Ramos (cell line): ENCODE results near the gene PTPRN.
"Not testable (repeated sequence)": the region's sequence is repeated elsewhere in the genome, so short reads cannot be mapped to it uniquely, and the experiment has no call there.

Experiments used
- in situ Hi-C: fragments of 300-500 bp; cut with MboI; formaldehyde crosslinking; loops from one replicate; pipeline ENCODE4 v1.14.3; 2022; ENCODE audit warnings: low sequenced_read_pairs; ENCODE audit not compliant: unreplicated experiment

The PTPRN gene

DNA sequence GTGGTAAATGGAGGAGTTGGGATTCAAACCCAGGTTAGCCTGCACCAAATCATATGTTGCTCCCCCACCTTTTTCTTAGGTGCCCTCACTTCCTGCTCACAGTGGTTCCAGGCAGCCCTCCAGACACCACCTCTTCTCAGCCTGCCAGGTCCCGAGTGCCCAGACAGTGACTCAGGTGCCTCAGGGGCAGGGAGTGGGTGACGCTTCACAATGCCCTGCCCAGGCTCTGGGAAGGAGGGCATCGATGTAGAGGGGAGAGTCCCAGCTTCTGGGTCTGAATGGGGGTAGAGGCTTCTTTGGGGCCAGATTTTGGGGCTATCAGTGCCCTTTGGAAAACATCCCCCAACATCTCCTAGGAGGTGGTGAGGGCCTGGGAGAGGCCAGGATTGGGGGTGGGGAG lies 35.3 kb downstream of the PTPRN start:
- in situ Hi-C loops = no loop called here

DNA sequence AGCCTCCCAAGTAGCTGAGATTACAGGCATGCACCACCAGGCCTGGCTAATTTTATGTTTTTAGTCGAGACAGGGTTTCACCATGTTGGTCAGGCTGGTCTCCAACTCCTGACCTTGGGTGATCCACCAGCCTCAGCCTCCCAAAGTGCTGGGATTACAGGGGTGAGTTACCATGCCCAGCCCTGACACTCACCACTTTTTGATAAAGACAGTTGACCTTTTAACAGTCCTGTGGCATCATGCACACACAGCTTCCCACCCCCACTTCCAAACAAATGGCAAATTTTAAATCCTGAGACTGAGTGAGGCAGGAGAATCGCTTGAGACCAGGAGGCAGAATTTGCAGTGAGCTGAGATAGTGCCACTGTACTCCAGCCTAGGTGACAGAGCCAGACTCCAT lies 36.2 kb downstream of the PTPRN start:
- in situ Hi-C loops = no loop called here

DNA sequence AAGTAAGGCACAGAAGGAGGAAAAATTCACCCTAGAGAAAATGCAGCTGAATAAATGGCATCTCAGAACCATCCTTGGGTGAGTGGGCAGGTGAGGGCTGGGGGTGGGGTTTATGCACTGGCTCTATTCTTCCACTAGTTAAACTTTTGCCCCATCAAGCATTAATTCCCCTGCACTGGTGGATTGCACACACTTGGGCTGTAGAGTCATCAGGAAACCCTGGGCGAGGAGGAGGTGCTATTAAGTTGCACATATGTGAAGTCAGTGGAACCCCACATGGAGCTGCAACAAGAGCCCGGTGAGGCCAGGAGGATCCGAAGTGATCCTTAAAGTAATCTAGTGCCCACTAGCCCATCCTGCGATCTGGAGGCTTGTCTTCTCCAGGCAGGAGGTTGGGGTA lies 36.8 kb downstream of the PTPRN start:
- in situ Hi-C loops = no loop called here

DNA sequence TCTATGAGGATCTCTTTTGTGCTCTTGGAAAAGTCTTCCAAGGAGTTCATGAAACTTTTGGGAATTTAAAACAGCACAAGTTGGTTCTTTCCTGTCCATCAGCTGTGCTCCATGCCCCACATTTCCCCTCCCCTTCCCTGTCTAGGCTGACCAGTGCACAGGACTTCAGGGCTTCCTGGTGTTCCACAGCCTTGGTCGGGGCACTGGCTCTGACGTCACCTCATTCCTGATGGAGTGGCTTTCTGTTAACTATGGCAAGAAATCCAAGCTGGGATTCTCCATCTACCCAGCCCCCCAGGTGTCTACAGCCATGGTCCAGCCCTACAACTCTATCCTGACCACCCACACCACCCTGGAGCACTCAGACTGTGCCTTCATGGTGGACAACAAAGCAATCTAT lies 38.2 kb downstream of the PTPRN start:
- in situ Hi-C loops = no loop called here

DNA sequence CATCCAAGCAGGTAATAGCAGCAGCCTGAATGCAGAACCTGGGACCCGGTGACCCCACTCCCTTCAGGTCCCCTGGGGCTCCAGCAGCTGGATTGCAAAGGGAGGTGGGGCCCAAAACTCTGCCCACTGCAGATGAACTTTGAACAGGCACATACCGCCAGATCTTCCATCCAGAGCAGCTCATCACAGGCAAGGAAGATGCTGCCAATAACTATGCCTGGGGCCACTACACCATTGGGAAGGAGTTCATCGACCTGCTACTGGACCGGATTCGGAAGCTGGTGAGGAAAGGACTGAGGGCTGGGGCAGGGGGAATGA lies 39.2 kb downstream of the PTPRN start:
- in situ Hi-C loops = no loop called here

DNA sequence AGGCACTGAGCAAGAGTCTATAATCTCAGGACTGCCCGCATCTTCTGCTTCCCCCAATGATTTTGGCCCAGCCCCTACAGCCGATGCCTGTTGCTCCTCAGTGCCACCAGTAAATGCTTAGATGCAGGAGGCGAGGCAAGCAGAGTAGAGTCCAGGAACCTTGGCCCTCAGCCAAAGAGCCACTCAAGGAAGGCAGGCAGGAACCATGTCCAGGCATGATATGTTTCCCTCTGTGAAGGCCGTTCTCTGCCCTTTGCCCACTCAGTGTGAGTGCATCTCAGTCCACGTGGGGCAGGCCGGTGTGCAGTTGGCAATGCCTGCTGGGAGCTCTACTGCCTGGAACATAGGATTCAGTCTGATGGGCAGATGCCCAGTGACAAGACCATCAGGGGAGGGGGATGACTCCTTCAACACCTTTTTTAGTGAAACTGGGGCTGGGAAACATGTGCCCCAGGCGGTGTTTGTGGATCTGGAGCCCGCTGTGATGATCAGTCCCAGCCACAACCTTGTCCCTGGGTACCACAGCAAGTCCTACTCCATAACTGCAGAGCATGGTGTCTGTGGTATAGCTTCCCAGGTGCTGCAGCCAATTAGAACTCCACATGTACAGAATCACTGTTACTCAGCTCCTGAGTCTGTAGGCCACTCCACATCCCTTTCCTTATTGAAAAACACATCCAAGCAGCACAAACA lies 39.7 kb downstream of the PTPRN start:
- in situ Hi-C loops = no loop called here

DNA sequence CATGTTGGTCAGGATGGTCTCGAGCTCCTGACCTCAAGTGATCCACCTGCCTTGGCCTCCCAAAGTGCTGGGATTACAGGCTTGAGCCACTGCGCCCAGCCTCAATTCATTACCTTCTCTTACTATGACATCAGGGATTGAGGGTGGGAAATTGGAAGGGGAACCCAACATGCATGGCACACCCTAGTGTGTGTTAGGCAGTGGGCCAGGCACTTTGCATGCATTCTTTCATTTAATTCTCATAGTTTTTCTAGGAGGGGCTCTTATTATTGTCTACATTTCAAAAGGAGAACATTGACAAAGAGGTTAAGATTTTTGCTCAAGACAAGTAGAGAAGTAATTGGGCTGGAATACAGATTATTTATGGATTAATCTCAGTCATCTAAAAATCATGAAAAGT lies 40.9 kb downstream of the PTPRN start:
- in situ Hi-C loops = no loop called here

DNA sequence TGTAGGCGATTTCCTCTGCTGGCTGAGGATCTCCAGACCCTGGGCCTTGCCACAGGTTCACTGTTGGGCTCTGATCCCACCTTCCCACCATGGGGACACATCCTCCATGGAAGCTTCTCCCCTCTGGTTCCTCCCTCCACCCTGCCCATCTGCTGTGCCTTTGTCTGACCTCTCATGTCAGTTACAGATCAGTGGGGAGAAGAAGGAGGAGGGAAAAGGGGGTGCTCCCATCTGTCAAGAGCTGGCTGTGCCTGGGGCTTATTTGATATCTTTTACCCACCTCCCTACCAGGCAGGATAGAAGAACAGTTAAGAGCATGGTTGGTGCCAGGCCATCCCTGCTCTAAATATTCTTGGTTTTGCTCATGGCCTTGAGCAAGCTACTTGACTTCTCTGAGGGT lies 42.3 kb downstream of the PTPRN start:
- in situ Hi-C loops = no loop called here

DNA sequence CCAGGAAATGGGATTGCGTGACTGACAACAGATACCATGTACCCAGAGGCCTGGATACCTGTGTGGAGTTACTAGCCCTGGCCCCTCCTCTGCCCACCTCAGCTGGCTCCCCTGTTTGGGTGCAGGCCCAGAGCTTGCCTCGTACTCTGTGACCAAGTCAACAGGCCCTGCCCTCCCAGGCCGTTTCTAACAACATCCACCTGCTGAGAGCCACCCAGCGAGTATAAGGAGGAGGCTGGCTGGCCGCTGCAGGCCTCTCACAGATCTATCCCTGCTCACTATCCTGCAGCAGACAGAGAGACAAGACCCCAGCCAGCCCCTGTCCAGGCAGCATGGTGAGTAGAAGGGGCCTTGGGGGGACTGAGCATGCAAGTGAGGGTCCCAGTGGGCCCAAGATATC lies 43.0 kb downstream of the PTPRN start:
- in situ Hi-C loops = no loop called here

DNA sequence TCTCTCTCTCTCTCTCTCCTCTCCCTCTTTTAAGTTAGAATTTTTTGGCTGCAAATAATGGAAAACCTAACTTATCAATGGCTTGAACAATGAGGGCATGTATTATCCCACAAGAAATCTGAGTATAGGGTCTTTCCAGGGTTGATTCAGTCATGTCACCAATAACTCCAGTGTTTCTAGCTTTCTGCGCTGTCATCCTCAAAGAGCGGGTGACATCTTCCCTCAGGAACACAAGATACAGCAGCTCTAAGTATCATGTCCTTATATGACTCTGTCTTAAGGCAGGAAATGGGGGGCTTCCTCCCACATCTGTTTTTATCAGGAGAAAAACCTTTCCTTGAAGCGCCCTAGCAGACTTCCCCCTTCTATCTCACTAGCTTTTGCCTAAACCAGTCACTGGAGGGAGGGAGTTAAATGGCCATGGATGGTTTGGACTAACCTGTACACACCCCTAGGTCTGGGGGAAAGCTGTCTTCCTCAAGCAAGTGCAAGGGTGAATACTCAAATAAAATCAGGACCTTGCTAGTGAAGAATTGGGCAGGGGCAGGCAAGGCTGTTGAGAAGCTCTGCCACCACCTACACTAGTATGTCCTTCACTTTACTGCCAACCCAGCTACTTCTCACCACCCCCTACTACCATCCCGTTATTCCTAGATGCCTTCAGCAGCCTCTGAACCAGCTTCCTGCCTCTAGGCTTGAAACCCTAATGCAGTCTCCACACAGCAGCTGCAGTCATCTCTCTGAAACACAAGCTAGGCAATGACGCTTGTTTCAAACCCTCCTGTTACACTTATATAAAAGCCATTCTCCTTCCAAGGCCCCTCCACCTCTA lies 48.0 kb downstream of the PTPRN start:
- in situ Hi-C loops = no loop called here

DNA sequence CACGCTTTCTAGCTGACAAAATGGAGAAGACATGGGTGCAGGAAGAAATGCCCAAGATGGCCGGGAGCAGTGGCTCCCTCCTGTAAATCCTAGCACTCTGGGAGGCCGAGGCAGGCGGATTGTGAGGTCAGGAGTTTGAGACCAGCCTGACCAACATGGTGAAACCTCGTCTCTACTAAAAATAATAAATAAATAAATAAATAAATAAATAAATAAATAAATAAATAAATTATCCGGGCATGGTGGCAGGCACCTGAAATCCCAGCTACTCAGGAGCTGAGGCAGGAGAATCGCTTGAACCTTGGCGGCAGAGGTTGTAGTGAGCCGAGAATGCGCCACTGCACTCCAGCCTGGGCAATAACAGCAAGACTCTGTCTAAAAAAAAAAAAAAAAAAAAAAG lies 50.3 kb downstream of the PTPRN start:
- in situ Hi-C loops = not testable (repeated sequence)

DNA sequence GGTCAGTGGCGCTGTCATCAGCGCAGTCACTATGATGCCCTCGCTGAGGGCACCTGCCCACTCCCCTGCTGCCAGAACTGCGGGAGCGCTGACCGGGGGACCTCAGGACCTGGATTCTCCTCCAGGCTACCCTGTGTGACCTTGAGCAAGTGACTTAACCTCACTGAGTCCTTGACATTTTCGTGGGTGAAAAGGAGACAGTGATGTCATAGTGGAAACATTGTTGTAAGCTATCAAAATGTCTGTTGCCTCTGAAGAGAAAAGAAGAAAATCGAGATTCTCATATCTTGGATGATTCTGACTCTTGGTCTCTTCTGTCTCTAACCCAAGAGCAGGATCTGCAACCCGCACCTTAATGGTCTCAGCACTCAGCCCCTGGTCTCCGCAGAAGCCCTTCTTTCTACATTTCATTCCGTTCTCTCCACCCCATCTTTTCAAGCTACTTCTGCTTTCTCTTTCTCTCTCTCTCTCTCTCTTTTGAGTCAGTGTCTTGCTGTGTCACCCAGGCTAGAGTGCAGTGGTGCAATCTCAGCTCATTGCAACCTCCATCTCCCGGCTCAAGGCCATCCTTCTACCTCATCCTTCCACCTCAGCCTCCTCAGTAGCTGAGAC lies 54.5 kb downstream of the PTPRN start:
- in situ Hi-C loops = no loop called here

DNA sequence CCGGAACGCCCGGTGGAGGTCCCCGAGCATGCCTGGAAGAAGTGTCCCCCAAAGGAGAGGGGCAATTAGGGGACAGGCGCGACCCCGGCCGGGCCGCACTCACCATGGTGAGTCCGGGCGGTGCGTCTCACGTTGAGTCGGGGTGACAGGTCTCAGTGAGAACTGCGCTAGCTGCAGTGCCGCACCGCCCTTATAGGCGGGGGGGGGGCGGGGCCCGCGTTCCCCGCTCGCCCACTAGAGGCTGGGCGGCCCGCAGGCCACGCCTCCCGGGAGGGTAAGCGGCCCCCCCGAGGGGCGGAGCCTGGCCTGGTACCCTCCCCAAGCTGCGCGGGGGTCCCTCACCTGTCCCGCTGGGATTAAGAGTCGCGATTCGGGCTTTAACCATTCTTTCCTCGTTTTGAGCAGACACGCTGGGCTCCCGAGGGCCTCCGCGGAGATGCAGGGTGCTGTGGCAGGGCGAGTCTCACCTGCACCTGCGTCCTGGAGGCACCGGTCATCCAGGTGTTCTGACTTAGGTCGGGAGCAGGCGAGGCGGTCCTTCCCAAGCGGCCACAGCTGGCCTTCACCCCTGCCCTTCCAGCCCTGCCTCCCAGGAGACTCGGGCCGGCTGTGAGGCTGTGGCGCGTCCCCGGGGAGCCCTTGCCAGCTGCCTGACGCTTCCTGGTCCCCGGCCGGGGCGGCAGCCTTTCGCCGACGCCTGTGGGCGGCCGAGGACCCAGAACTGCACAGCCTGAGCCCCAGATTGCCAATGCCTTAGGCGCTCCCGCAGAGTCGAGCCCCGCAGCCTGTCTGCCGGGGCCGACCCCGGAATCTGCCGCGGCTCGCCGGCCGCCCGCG lies 55.2 kb downstream of the PTPRN start, which contains the start of gene TUBA4A:
TUBA4A (minus strand) TSS at position 166 of the 837 bp plus-strand sequence; CDS start at position 106, 60 bp downstream.
- in situ Hi-C loops = no loop called here

DNA sequence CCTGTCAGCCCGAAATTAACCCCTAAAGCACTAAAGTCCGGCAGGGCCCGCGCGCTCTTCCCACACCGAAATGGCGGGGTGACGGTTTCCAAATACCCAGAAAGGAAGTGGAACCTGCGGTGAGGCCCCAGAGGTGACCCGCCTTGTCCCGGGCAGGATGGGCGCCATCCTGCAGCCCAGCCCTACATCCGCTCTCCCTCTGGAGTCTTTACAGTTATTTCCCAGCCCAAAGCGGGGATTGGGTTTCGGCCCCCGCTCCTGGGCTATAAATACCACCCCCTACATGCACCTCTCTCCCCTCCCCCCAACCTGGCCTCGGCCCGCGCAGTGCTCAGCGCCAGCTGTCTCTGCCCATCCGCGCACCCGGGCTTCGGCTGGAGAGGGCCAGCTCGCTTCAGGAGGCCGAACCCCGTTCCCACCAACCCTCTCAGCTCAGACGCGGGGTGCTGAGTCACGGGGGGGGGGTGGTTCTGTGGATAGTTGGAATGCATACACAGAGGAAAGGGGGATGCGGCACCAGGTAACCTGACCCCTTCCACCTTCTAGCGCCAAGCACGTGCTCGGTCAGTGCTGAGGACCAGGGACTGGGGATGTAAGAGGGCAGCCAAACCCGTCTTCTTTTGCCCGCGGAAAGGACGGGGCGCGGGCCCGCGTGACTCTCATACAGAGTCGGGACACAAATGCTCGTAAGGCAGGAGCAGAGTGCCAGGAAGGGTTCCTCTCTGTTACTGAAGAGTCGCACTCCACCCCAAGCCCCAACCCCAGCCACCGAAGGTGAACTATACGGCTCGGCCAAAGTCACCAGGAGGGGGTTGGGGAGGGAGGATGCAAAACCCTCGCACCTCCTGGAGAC lies 56.1 kb downstream of the PTPRN start, which contains the start of gene TUBA4B:
TUBA4B (plus strand) TSS at position 344 of the 853 bp plus-strand sequence; CDS start at position 509, 165 bp downstream.
- in situ Hi-C loops = no loop called here

DNA sequence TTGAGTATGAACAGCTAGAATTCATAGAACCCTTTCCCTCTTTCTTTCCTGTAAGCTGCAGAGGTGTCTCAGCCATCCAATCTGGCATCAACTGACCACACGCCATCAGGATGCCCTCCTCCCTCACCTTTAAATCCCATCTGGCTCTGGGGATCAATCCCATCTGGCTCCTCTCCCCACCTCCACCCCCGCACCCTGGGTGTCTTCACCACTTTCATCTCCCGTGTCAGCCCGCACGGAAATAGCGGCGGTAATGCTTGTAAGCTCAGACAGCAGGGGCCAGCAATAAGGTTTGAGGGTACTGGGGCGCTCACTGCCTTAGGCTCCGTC lies 56.7 kb downstream of the PTPRN start:
- in situ Hi-C loops = no loop called here

DNA sequence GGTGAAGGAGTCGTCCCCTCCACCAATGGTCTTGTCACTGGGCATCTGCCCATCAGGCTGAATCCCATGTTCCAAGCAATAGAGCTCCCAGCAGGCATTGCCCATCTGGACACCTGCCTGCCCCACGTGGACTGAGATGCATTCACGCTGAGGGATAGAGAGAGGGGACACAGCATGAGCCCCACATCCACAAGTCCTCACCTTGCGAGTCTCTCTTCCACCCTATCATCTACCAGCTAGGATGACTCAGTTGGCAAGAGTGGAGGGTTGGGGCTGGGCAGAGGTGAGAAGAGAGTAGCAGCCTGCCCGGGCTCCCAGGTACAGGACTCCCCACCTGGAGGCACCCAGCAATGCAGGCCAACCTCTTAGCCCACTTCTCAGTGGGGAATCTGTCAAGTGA lies 57.1 kb downstream of the PTPRN start:
- in situ Hi-C loops = no loop called here

DNA sequence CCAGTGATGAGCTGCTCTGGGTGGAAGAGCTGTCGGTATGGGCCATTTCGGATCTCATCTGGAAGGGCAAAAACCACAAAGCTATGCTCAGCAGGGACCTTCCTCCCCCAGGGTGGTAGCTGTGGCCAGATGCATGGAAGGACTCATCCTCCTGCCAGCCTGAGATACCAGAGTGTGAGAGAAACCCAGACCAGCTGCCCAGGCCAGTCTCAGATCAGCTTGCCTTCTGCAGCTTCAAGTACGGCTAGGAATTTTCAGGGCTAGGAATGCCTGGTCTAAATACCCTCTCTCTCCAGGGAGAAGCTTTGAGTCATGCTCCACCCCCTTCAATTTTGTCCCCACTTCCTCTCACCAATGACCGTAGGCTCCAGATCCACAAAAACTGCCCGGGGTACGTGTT lies 57.5 kb downstream of the PTPRN start:
- in situ Hi-C loops = no loop called here

DNA sequence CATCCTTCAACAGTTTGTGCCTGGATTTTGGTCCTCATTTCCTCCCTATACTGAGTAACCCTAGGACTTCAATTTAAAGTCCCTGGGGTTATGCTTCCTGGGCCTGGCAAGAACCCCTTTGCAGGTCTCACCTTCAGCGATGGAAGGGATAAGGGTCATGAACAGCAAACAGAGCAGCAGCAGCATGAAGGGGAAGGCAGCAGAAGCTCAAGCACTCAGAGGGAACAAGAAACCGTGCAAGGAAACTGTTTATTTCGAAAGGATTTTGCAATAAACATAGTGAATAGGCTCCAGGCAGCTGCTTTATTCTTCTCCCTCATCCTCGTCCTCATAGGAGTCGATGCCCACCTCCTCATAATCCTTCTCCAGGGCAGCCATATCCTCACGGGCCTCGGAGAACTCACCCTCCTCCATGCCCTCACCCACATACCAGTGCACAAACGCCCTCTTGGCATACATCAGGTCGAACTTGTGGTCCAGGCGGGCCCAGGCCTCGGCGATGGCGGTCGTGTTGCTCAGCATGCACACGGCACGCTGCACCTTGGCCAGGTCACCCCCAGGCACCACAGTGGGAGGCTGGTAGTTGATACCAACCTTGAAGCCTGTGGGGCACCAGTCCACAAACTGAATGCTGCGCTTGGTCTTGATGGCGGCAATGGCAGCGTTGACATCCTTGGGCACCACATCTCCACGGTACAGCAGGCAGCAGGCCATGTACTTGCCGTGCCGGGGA lies 59.0 kb downstream of the PTPRN start:
- in situ Hi-C loops = no loop called here
